Central memory CD8-positive, alpha-beta T cell (primary cell): Measurements from ENCODE around the gene AGAP5.

ENCODE experiments used
- ATAC-seq: fragments of 150-1000 bp; cut with Tn5 transposase; replicated peaks from 2 replicates; pipeline ENCODE4 v1.10.0; 2022; ENCODE audit warnings: mild to moderate bottlenecking, moderate FRiP score, moderate number of reproducible peaks; ENCODE audit not compliant: poor library complexity, severe bottlenecking; ENCODE audit errors: extremely low read depth
- DNase-seq, 2 donors: peaks; one replicate each; pipeline ENCODE4 v3.0.0; 2021; ENCODE audit warnings: low spot score in 2 of 2
- H3K27ac Mint-ChIP-seq: one replicate; pipeline ENCODE4 v1.8.0; 2022; ENCODE audit warnings: low read depth, mild to moderate bottlenecking, moderate library complexity, mixed read lengths
- H3K27me3 Mint-ChIP-seq: one replicate; pipeline ENCODE4 v1.8.0; 2022; ENCODE audit warnings: mixed read lengths
- H3K36me3 Mint-ChIP-seq: one replicate; pipeline ENCODE4 v1.8.0; 2022; ENCODE audit warnings: mild to moderate bottlenecking, moderate library complexity, mixed read lengths; ENCODE audit not compliant: insufficient read depth
- H3K4me1 Mint-ChIP-seq: one replicate; pipeline ENCODE4 v1.8.0; 2022; ENCODE audit warnings: mixed read lengths
- H3K4me3 Mint-ChIP-seq: one replicate; pipeline ENCODE4 v1.8.0; 2022; ENCODE audit warnings: mild to moderate bottlenecking, moderate library complexity, mixed read lengths
- H3K9me3 Mint-ChIP-seq: one replicate; pipeline ENCODE4 v1.8.0; 2022; ENCODE audit warnings: mixed read lengths

AGAP5 gene

GRCh38 chr10:73647211-73647874, 50.6 kb downstream of the AGAP5 start:
- H3K9me3 Mint-ChIP-seq, result no peaks in the 10 kb centered on the region
- no peaks in the 10 kb centered on the region for H3K36me3 Mint-ChIP-seq
- no peaks in the 10 kb centered on the region for H3K27me3 Mint-ChIP-seq
- no peaks in the 10 kb centered on the region for H3K4me1 Mint-ChIP-seq
- H3K27ac Mint-ChIP-seq, result no peak overlapping the region
- DNase-seq (no peak), ATAC-seq (no peak)
- H3K4me3 Mint-ChIP-seq, result peak overlapping the region; percentile 51

- no peak for ATAC-seq
- Mint-ChIP-seq H3K27ac (no peak overlapping the region), H3K9me3 (no peaks in the 10 kb centered on the region), H3K4me1 (no peaks in the 10 kb centered on the region), H3K4me3 (peak overlapping the region; percentile 51), H3K36me3 (no peaks in the 10 kb centered on the region), H3K27me3 (no peaks in the 10 kb centered on the region)
- DNase-seq, result no peak
These were observed 51.3 kb downstream of the AGAP5 start for GRCh38 chr10:73646598-73647041.

GRCh38 chr10:73645251-73645650, 52.7 kb downstream of the AGAP5 start:
- no peak overlapping the region for H3K4me3 Mint-ChIP-seq
- H3K4me1 Mint-ChIP-seq, result no peaks in the 10 kb centered on the region
- H3K9me3 Mint-ChIP-seq, result no peaks in the 10 kb centered on the region
- no peak for DNase-seq
- no peaks in the 10 kb centered on the region for H3K27me3 Mint-ChIP-seq
- H3K36me3 Mint-ChIP-seq, result no peaks in the 10 kb centered on the region
- no peak overlapping the region for H3K27ac Mint-ChIP-seq
- ATAC-seq, result no peak

GRCh38 chr10:73644767-73645166, 53.1 kb downstream of the AGAP5 start:
- ATAC-seq (no peak), DNase-seq (no peak)
- Mint-ChIP-seq H3K9me3 (no peaks in the 10 kb centered on the region), H3K36me3 (no peaks in the 10 kb centered on the region), H3K4me1 (no peaks in the 10 kb centered on the region), H3K27me3 (no peaks in the 10 kb centered on the region), H3K4me3 (no peak overlapping the region), H3K27ac (no peak overlapping the region)

GRCh38 chr10:73644015-73644743, 53.7 kb downstream of the AGAP5 start:
- Mint-ChIP-seq H3K27ac (no peak overlapping the region), H3K27me3 (no peaks in the 10 kb centered on the region), H3K36me3 (no peaks in the 10 kb centered on the region), H3K9me3 (no peaks in the 10 kb centered on the region), H3K4me1 (no peaks in the 10 kb centered on the region), H3K4me3 (no peak overlapping the region)
- peak; percentile 30 to 37 for DNase-seq
- peak; percentile 52 for ATAC-seq

GRCh38 chr10:73643362-73643761, 54.5 kb downstream of the AGAP5 start:
- Mint-ChIP-seq H3K4me3 (no peak overlapping the region), H3K27ac (no peak overlapping the region), H3K4me1 (no peaks in the 10 kb centered on the region), H3K27me3 (no peaks in the 10 kb centered on the region), H3K36me3 (no peaks in the 10 kb centered on the region), H3K9me3 (no peaks in the 10 kb centered on the region)
- DNase-seq, result no peak
- ATAC-seq, result no peak

GRCh38 chr10:73641328-73642060, 56.4 kb downstream of the AGAP5 start, which contains the start of gene MYOZ1:
Gene MYOZ1, minus strand, starts transcription at chr10:73641474. Its CDS starts 1,457 bp downstream, at chr10:73640017.
- Mint-ChIP-seq H3K27ac (no peak within 1 kb of the TSS), H3K9me3 (no peaks in the 10 kb centered on the region), H3K27me3 (no peaks in the 10 kb centered on the region), H3K4me3 (no peak within 1 kb of the TSS), H3K36me3 (no peaks in the 10 kb centered on the region), H3K4me1 (no peaks in the 10 kb centered on the region)
- ATAC-seq (no peak), DNase-seq (no peak)

- H3K4me3 Mint-ChIP-seq, result no peak overlapping the region
- no peak overlapping the region for H3K27ac Mint-ChIP-seq
- no peaks in the 10 kb centered on the region for H3K27me3 Mint-ChIP-seq
- no peaks in the 10 kb centered on the region for H3K9me3 Mint-ChIP-seq
- DNase-seq (no peak), ATAC-seq (no peak)
- no peaks in the 10 kb centered on the region for H3K36me3 Mint-ChIP-seq
- no peaks in the 10 kb centered on the region for H3K4me1 Mint-ChIP-seq
These were observed 58.6 kb downstream of the AGAP5 start for GRCh38 chr10:73639286-73639685.

GRCh38 chr10:73635781-73636180, 62.1 kb downstream of the AGAP5 start:
- Mint-ChIP-seq H3K27ac (no peak overlapping the region), H3K4me3 (no peak overlapping the region), H3K4me1 (no peaks in the 10 kb centered on the region), H3K36me3 (peaks cover 2% of the 10 kb centered on the region), H3K9me3 (no peaks in the 10 kb centered on the region), H3K27me3 (no peaks in the 10 kb centered on the region)
- DNase-seq (no peak), ATAC-seq (no peak)

GRCh38 chr10:73634421-73634820, 63.5 kb downstream of the AGAP5 start:
- H3K4me1 Mint-ChIP-seq, result no peaks in the 10 kb centered on the region
- H3K4me3 Mint-ChIP-seq, result no peak overlapping the region
- DNase-seq, result no peak
- no peaks in the 10 kb centered on the region for H3K9me3 Mint-ChIP-seq
- no peaks in the 10 kb centered on the region for H3K27me3 Mint-ChIP-seq
- ATAC-seq, result no peak
- no peak overlapping the region for H3K27ac Mint-ChIP-seq
- peaks cover 2% of the 10 kb centered on the region for H3K36me3 Mint-ChIP-seq

- Mint-ChIP-seq H3K4me1 (peaks cover 16% of the 10 kb centered on the region), H3K27me3 (no peaks in the 10 kb centered on the region), H3K36me3 (peaks cover 12% of the 10 kb centered on the region), H3K4me3 (no peak overlapping the region), H3K27ac (no peak overlapping the region), H3K9me3 (no peaks in the 10 kb centered on the region)
- DNase-seq, result no peak
- no peak for ATAC-seq
These were observed 68.7 kb downstream of the AGAP5 start for GRCh38 chr10:73629165-73629564.

- no peak for DNase-seq
- Mint-ChIP-seq H3K36me3 (peaks cover 12% of the 10 kb centered on the region), H3K4me1 (peaks cover 16% of the 10 kb centered on the region), H3K9me3 (no peaks in the 10 kb centered on the region), H3K27ac (no peak overlapping the region), H3K27me3 (no peaks in the 10 kb centered on the region), H3K4me3 (no peak overlapping the region)
- no peak for ATAC-seq
These were observed 69.5 kb downstream of the AGAP5 start for GRCh38 chr10:73628405-73628804.
